HG03469 (cell line): ENCODE measurements around the gene FSHR.

Experiments used
- ATAC-seq: cut with Tn5 transposase; IDR thresholded peaks from one replicate; pipeline ENCODE4 v1.9.1; 2021; ENCODE audit warnings: mild to moderate bottlenecking, moderate library complexity, moderate number of reproducible peaks; ENCODE audit not compliant: unreplicated experiment

FSHR gene

GRCh38 chr2:49154140-49154539 lies at the start of gene FSHR:
TSS of gene FSHR (minus strand) at chr2:49154515. CDS start at chr2:49154417, 98 bp downstream.
- ATAC-seq, result no peak

GRCh38 chr2:49199266-49199665 lies 45.0 kb upstream of the FSHR start:
- no peak for ATAC-seq

- ATAC-seq, result no peak
These were observed 40.4 kb upstream of the FSHR start for GRCh38 chr2:49194701-49195100.

GRCh38 chr2:49192036-49192435 lies 37.7 kb upstream of the FSHR start:
- ATAC-seq, result no peak

- ATAC-seq, result no peak
These were observed 35.4 kb upstream of the FSHR start for GRCh38 chr2:49189512-49190225.

- no peak for ATAC-seq
These were observed 31.8 kb upstream of the FSHR start for GRCh38 chr2:49186050-49186648.

- no peak for ATAC-seq
These were observed 24.3 kb upstream of the FSHR start for GRCh38 chr2:49178656-49179055.

GRCh38 chr2:49177194-49177593 lies 22.9 kb upstream of the FSHR start:
- no peak for ATAC-seq

- ATAC-seq, result no peak
These were observed 21.5 kb upstream of the FSHR start for GRCh38 chr2:49175831-49176230.

- no peak for ATAC-seq
These were observed 20.4 kb upstream of the FSHR start for GRCh38 chr2:49174750-49175149.

GRCh38 chr2:49167131-49167530 lies 12.8 kb upstream of the FSHR start:
- ATAC-seq, result no peak

- no peak for ATAC-seq
These were observed 11.3 kb upstream of the FSHR start for GRCh38 chr2:49165662-49166061.

- ATAC-seq, result no peak
These were observed 10.4 kb upstream of the FSHR start for GRCh38 chr2:49164729-49165128.

- no peak for ATAC-seq
These were observed 7.8 kb upstream of the FSHR start for GRCh38 chr2:49162151-49162550.

- ATAC-seq, result no peak
These were observed 576 bp upstream of the FSHR start for GRCh38 chr2:49154891-49155290.

GRCh38 chr2:49153252-49153651 lies 1.1 kb downstream of the FSHR start:
- ATAC-seq, result no peak

- ATAC-seq, result no peak
These were observed 1.5 kb downstream of the FSHR start for GRCh38 chr2:49152824-49153223.

GRCh38 chr2:49146401-49146800 lies 7.9 kb downstream of the FSHR start:
- ATAC-seq, result no peak

- ATAC-seq, result no peak
These were observed 22.5 kb downstream of the FSHR start for GRCh38 chr2:49131801-49132200.

- ATAC-seq, result peak; percentile 70
These were observed 25.3 kb downstream of the FSHR start for GRCh38 chr2:49129034-49129433.

GRCh38 chr2:49123600-49123999 lies 30.7 kb downstream of the FSHR start:
- no peak for ATAC-seq

- ATAC-seq, result no peak
These were observed 32.2 kb downstream of the FSHR start for GRCh38 chr2:49122107-49122506.

GRCh38 chr2:49113046-49113445 lies 41.3 kb downstream of the FSHR start:
- no peak for ATAC-seq
